HCT116 (cell line): ENCODE results near the gene ABCB6. TPM values are rescaled to one million over a fixed set of nuclear protein-coding genes. Genes with fewer than 3 reads are reported as not detected.

Experiments
- ATAC-seq: fragments of 200-7000 bp; cut with Tn5 transposase; 2 replicates; pipeline ENCODE4 v1.9.1; 2020; ENCODE audit warnings: mild to moderate bottlenecking, moderate library complexity
- BruUV-seq: library from RNA; stranded (reverse); fragments of 400-500 nt; replicated peaks from 2 replicates; lab custom pipeline; 2021; lab: Mats Ljungman, UMichigan
- CTCF ChIA-PET: fragments of 300-600 bp; sonication (Branson Sonifier 250); formaldehyde crosslinking; loops from one replicate; lab custom pipeline; 2021; ENCODE audit warnings: antibody characterized with exemption; lab: Charles Lee
- POLR2A ChIA-PET: fragments of 300-600, 350-600 bp; sonication (Branson Sonifier 250); formaldehyde crosslinking; loops from one replicate; lab custom pipeline; 2021; ENCODE audit warnings: antibody characterized with exemption; lab: Charles Lee
- RAD21 ChIA-PET, 2 experiments: fragments of 300-600 bp; sonication (Branson Sonifier 250); formaldehyde crosslinking; loops; one replicate each; lab custom pipeline; 2023; ENCODE audit warnings: low total read pairs in 2 of 2; ENCODE audit not compliant: uncharacterized antibody in 2 of 2, unreplicated experiment in 2 of 2, low non-redundant PET in 1 of 2; lab: Charles Lee
- DNase-seq: peaks from one replicate; pipeline ENCODE4 v3.0.0-alpha.2; 2010; ENCODE audit warnings: low read depth, low spot score
- H2AFZ ChIP-seq: fragments of 200-600 bp; shearing (Covaris generic), sonication (generic); 2 replicates; pipeline ENCODE4 v1.6.1; 2017; ENCODE audit warnings: low read depth, mixed run types, mixed read lengths, antibody characterized with exemption, low read length; ENCODE audit not compliant: poor library complexity, severe bottlenecking
- H3K27ac ChIP-seq: 2 replicates; pipeline ENCODE4 v1.5.1; 2012; ENCODE audit warnings: low read depth, low read length
- H3K27me3 ChIP-seq: fragments of 200-600 bp; sonication (generic); 2 replicates; pipeline ENCODE4 v1.6.1; 2016; ENCODE audit warnings: mixed run types, low read length, mixed read lengths; ENCODE audit not compliant: insufficient read depth
- H3K36me3 ChIP-seq, 2 experiments: fragments of 200-500 bp in 1 of 2; fragments of 200-600 bp in 1 of 2; sonication (Bioruptor generic) in 1 of 2; sonication (generic) in 1 of 2; 2 replicates each; pipeline versions ENCODE4 v1.5.1 to v1.6.1; 2014 to 2016; ENCODE audit warnings: low read length in 2 of 2, inconsistent platforms in 1 of 2, mixed read lengths in 1 of 2, mixed run types in 1 of 2; ENCODE audit not compliant: insufficient read depth in 2 of 2, control insufficient read depth in 1 of 2
- H3K4me1 ChIP-seq, 2 experiments: fragments of 200-600 bp in 1 of 2; sonication (generic) in 1 of 2; 2 replicates each; pipeline versions ENCODE4 v1.5.1 to v1.6.1; 2012 to 2017; ENCODE audit warnings: low read length in 2 of 2, inconsistent platforms in 1 of 2, mild to moderate bottlenecking in 1 of 2, mixed read lengths in 1 of 2, mixed run types in 1 of 2, moderate library complexity in 1 of 2; ENCODE audit not compliant: insufficient read depth in 2 of 2, control insufficient read depth in 1 of 2
- H3K4me2 ChIP-seq: fragments of 200-600 bp; sonication (generic); 2 replicates; pipeline ENCODE4 v1.6.1; 2017; ENCODE audit warnings: mixed run types, low read length, mixed read lengths
- H3K4me3 ChIP-seq, 2 experiments: fragments of 200-600 bp in 1 of 2; sonication (generic) in 1 of 2; replicated peaks in 1 of 2; 2 replicates each; pipeline ENCODE4 v1.5.1; 2011 to 2016; ENCODE audit warnings: low read length in 2 of 2, control low read depth in 1 of 2, low read depth in 1 of 2, mild to moderate bottlenecking in 1 of 2, mixed read lengths in 1 of 2, mixed run types in 1 of 2
- H3K79me2 ChIP-seq: fragments of 200-600 bp; sonication (generic); 2 replicates; pipeline ENCODE4 v1.6.1; 2017; ENCODE audit warnings: mild to moderate bottlenecking, mixed run types, low read length, moderate library complexity, mixed read lengths; ENCODE audit not compliant: insufficient read depth
- H3K9ac ChIP-seq: fragments of 200-600 bp; sonication (generic); 2 replicates; pipeline ENCODE4 v1.6.1; 2016; ENCODE audit warnings: low read length, mixed read lengths
- H3K9me2 ChIP-seq: fragments of 200-600 bp; sonication (generic), shearing (Covaris generic); 2 replicates; pipeline ENCODE4 v1.6.1; 2017; ENCODE audit warnings: mixed run types, mild to moderate bottlenecking, moderate library complexity; ENCODE audit not compliant: insufficient read depth
- H3K9me3 ChIP-seq, 2 experiments: fragments of 200-500 bp in 1 of 2; fragments of 200-600 bp in 1 of 2; sonication (Bioruptor generic) in 1 of 2; sonication (generic) in 1 of 2; 2 replicates each; pipeline ENCODE4 v1.6.1; 2014 to 2017; ENCODE audit warnings: low read length in 2 of 2, mixed read lengths in 2 of 2, inconsistent platforms in 1 of 2, low read depth in 1 of 2, mild to moderate bottlenecking in 1 of 2, mixed run types in 1 of 2, moderate library complexity in 1 of 2; ENCODE audit not compliant: control insufficient read depth in 1 of 2, insufficient read depth in 1 of 2
- H4K20me1 ChIP-seq: fragments of 200-600 bp; sonication (generic), shearing (Covaris generic); 2 replicates; pipeline ENCODE4 v1.6.1; 2017; ENCODE audit warnings: mixed run types, mild to moderate bottlenecking, moderate library complexity; ENCODE audit not compliant: insufficient read depth
- ATF3 ChIP-seq: IDR thresholded peaks from 2 replicates; pipeline ENCODE4 v1.6.1; 2012
- CBX3 ChIP-seq: IDR thresholded peaks from 2 replicates; pipeline ENCODE4 v1.6.1; 2012; ENCODE audit warnings: low read depth
- CEBPB ChIP-seq: IDR thresholded peaks from 2 replicates; pipeline ENCODE4 v1.6.1; 2012; ENCODE audit warnings: low read depth
- CTCF ChIP-seq, 3 experiments: fragments of 200-600 bp in 1 of 3; sonication (generic) in 1 of 3; IDR thresholded peaks in 2 of 3; conservative IDR thresholded peaks in 1 of 3; 2 replicates each; pipeline ENCODE4 v1.5.1; 2012 to 2017; ENCODE audit warnings: low read depth in 2 of 3, low read length in 2 of 3, antibody characterized with exemption in 1 of 3, borderline replicate concordance in 1 of 3, control low read depth in 1 of 3, mild to moderate bottlenecking in 1 of 3, mixed read lengths in 1 of 3, mixed run types in 1 of 3, moderate library complexity in 1 of 3; ENCODE audit not compliant: insufficient read depth in 1 of 3
- EGR1 ChIP-seq: IDR thresholded peaks from 2 replicates; pipeline ENCODE4 v1.6.1; 2012; ENCODE audit warnings: low read depth
- ELF1 ChIP-seq: IDR thresholded peaks from 2 replicates; pipeline ENCODE4 v1.6.1; 2012; ENCODE audit warnings: low read depth, borderline replicate concordance
- EZH2phosphoT487 ChIP-seq: fragments of 200-600 bp; IDR thresholded peaks from 2 replicates; pipeline ENCODE4 v1.6.1; 2018; ENCODE audit warnings: antibody characterized with exemption, borderline replicate concordance
- FOSL1 ChIP-seq: IDR thresholded peaks from 2 replicates; pipeline ENCODE4 v1.6.1; 2012; ENCODE audit warnings: low read depth
- JUND ChIP-seq: IDR thresholded peaks from 2 replicates; pipeline ENCODE4 v1.6.1; 2012
- POLR2A ChIP-seq: IDR thresholded peaks from 2 replicates; pipeline ENCODE4 v1.7.0; 2011; ENCODE audit warnings: borderline replicate concordance; ENCODE audit not compliant: insufficient read depth, insufficient read length; ENCODE audit errors: extremely low read depth
- SIN3A ChIP-seq: IDR thresholded peaks from 2 replicates; pipeline ENCODE4 v1.6.1; 2012; ENCODE audit warnings: low read depth
- SRF ChIP-seq: IDR thresholded peaks from 2 replicates; pipeline ENCODE4 v1.6.1; 2012; ENCODE audit warnings: low read depth
- YY1 ChIP-seq: IDR thresholded peaks from 2 replicates; pipeline ENCODE4 v1.6.1; 2011; ENCODE audit warnings: low read length, low read depth, moderate library complexity, mild to moderate bottlenecking; ENCODE audit not compliant: insufficient replicate concordance; ENCODE audit errors: extremely low read depth
- ZFX ChIP-seq: fragments of 450-650 bp; IDR thresholded peaks from 2 replicates; pipeline ENCODE4 v1.6.1; 2017
- ZNF274 ChIP-seq: fragments of 200-500 bp; sonication (Bioruptor generic); IDR thresholded peaks from 2 replicates; pipeline ENCODE4 v1.6.1; 2014; ENCODE audit warnings: mild to moderate bottlenecking, low read depth, low read length, inconsistent platforms
- intact Hi-C: fragments of 100-400 bp; cut with micrococcal nuclease; formaldehyde crosslinking; loops from 2 replicates; pipeline ENCODE4 v1.10.0; 2022
- total RNA-seq: library from RNA; stranded (reverse); gene quantifications from one replicate; pipeline ENCODE4 v1.2.1, GENCODE V29; 2021; ENCODE audit not compliant: unreplicated experiment
- TF ChIP-seq, protein P1 (sequence below): IDR thresholded peaks from 2 replicates; pipeline ENCODE4 v1.6.1; 2011; ENCODE audit warnings: mild to moderate bottlenecking, low read length, moderate library complexity; ENCODE audit not compliant: insufficient replicate concordance; ENCODE audit errors: extremely low read depth
- TF ChIP-seq, protein P2 (sequence below): IDR thresholded peaks from 2 replicates; pipeline ENCODE4 v1.6.1; 2012

ABCB6 gene
- total RNA-seq, 1 experiment from 2014 or later = 24.5 TPM

GRCh38 chr2:219174801-219175200 lies 44.0 kb downstream of the ABCB6 start:
- no peaks in the 10 kb centered on the region for H3K9me3 ChIP-seq
- H3K4me2 ChIP-seq = no peak overlapping the region
- no peaks in the 10 kb centered on the region for H4K20me1 ChIP-seq
- no peak overlapping the region for H3K9ac ChIP-seq
- no peak overlapping the region for H3K27ac ChIP-seq
- H3K4me3 ChIP-seq = no peak overlapping the region
- H3K79me2 ChIP-seq = peaks cover 22% of the 10 kb centered on the region
- ATAC-seq (no peak), DNase-seq (no peak)
- H3K36me3 ChIP-seq = peaks cover 4 to 7% of the 10 kb centered on the region in 2 experiments; a peak in 2 of 4 replicates
- no TSS peak for BruUV-seq
- H3K4me1 ChIP-seq = peaks cover 10 to 27% of the 10 kb centered on the region in 2 experiments
- ChIA-PET POLR2A (no interaction called here), CTCF (no interaction called here), RAD21 (no interaction called here)
- H2AFZ ChIP-seq = no peak overlapping the region
- H3K27me3 ChIP-seq = no peaks in the 10 kb centered on the region
- no peak for TF ChIP-seq EGR1
- no peak for TF ChIP-seq CTCF (IDR thresholded peaks at IDR 0.05 in 2 of 3, conservative IDR thresholded peaks at IDR 0.05 in 1 of 3; ENCODE audit: borderline replicate concordance in 1 of 3, insufficient read depth in 1 of 3, low read depth in 2 of 3, low read length in 2 of 3)
- TF ChIP-seq, protein P1, sequence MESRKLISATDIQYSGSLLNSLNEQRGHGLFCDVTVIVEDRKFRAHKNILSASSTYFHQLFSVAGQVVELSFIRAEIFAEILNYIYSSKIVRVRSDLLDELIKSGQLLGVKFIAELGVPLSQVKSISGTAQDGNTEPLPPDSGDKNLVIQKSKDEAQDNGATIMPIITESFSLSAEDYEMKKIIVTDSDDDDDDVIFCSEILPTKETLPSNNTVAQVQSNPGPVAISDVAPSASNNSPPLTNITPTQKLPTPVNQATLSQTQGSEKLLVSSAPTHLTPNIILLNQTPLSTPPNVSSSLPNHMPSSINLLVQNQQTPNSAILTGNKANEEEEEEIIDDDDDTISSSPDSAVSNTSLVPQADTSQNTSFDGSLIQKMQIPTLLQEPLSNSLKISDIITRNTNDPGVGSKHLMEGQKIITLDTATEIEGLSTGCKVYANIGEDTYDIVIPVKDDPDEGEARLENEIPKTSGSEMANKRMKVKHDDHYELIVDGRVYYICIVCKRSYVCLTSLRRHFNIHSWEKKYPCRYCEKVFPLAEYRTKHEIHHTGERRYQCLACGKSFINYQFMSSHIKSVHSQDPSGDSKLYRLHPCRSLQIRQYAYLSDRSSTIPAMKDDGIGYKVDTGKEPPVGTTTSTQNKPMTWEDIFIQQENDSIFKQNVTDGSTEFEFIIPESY = no peak
- TF ChIP-seq SIN3A = no peak
- TF ChIP-seq ELF1 = no peak
- TF ChIP-seq ATF3 = no peak
- no peak for TF ChIP-seq POLR2A
- TF ChIP-seq SRF = no peak
- TF ChIP-seq FOSL1 = no peak
- TF ChIP-seq, protein P2, sequence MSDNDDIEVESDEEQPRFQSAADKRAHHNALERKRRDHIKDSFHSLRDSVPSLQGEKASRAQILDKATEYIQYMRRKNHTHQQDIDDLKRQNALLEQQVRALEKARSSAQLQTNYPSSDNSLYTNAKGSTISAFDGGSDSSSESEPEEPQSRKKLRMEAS = no peak
- no peak for TF ChIP-seq YY1
- TF ChIP-seq EZH2phosphoT487 = no peak
- no peak for TF ChIP-seq ZFX
- TF ChIP-seq CEBPB = no peak
- no peak for TF ChIP-seq JUND
- TF ChIP-seq ZNF274 = no peak
- TF ChIP-seq CBX3 = no peak
- intact Hi-C loops = loop anchor here (5.0 to 10.0 kb wide), 2 partner anchors 212 to 360 kb away; partner anchors contain the start of gene DNPEP
- no peaks in the 10 kb centered on the region for H3K9me2 ChIP-seq
